Cortex of kidney (tissue), 1 donor: Measurements from ENCODE around the gene HLA-DQB1.

ENCODE experiments used
- DNase-seq: peaks from one replicate; lab custom pipeline; 2025; lab: John Stamatoyannopoulos, UW

Gene HLA-DQB1

DNA sequence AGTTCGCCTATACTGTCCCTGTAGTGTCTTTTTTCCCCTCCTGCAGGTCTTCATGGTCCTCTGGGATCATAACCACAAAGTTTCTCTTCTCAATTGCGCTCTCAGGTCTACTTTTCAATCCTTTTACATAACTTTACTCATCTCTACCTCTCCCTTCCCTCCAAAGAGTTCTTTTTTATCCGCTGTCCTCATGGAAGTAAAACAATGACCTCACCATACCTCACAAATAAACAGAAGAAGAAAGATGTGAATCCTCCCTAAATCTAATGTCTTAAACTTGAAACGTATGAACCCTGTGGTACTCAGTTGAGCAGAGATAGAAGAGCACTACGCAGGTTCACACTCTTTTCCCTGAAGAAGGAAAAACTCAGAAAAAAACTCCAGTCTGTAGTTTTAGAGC lies 41.3 kb downstream of the HLA-DQB1 start:
- DNase-seq, result no peak

DNA sequence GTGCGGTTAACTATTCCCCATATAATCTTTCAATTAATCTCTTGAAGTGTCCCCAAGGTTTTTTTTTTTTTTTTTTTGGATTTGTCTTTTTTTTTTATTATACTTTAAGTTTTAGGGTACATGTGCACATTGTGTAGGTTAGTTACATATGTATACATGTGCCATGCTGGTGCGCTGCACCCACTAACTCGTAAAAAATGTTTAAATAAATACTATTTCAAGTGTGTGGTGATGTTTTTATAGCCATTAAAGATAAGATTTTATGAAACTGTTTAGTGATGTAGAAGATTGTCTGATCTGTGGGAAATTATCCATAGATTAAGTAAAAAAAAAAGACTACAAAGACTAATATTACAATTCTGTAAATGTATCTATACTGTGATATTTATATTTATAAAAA lies 41.9 kb downstream of the HLA-DQB1 start:
- DNase-seq, result no peak

DNA sequence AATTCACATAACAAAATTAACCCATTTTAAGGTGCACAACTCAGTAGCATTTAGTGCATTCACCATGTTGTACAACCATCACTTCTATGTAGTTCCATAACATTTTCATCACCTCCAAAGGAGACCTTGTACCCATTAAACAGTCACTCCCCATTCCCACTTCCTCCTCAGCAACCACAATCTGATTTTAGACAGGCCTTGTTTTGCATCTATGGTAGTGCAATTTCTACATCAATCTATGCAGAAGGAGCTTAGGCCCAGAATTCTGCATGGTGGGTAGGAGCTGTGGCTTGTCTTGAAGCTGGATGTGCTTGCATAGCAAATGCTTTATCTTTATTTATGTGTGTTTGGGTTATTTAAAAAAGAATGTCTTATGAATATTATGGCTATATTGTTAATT lies 42.8 kb downstream of the HLA-DQB1 start:
- DNase-seq, result no peak

DNA sequence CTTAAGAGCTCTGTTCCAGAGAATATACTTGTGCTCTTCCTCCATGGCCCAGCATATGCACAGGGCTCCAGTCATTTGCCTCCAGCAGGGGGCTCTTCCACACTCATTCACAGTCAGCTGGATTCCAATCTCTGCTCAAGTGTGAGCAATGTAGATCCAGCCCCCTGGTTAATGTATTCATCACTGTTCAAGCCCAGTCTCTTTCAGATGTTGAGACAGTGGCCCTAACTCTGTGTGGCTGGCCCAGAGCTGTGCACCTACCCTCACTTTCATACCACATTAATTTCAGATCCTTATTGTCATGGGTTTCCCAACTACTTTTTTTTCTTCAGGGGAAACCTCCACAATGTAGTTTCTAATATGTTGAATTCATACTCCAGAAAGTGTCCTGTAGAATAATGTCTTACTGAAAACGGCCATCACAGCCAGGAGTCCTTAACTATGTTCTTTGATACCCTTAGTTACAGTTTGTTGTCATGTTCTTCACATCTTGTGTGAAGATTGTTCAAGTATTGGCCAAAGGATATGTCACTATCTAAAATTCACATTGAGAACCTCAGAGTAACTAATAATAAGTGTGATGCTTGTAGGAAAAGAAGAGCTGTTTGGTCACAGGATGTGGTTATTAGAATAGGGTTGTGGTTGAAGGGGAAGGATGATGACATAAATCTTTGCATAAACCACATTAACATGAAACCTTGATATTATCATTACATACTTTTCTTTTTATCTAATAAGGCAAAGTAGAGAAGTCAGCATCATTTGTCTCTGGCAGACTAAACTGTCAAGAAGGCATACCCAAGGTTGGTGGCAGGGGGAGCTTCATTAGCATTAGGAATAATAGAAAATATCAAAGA lies 43.7 kb downstream of the HLA-DQB1 start:
- no peak for DNase-seq

DNA sequence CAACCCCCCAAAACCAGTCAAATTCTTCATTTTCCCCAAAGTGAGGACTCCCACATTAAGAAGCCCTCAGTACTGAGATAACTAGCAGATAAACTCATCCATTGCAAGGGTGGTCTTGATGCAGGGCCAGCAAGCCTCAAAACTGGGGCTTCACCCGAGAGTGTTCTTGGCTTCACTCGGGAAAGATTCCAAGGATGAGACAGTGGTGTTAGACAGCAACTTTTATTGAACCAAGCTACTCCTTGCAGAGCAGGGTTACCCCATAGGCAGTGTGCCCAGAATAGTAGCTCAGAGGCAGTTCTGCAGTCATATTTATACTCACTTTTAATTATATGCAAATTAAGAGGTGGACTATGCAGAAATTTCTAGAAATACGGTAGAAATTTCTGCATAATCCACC lies 45.1 kb downstream of the HLA-DQB1 start:
- DNase-seq, result no peak

DNA sequence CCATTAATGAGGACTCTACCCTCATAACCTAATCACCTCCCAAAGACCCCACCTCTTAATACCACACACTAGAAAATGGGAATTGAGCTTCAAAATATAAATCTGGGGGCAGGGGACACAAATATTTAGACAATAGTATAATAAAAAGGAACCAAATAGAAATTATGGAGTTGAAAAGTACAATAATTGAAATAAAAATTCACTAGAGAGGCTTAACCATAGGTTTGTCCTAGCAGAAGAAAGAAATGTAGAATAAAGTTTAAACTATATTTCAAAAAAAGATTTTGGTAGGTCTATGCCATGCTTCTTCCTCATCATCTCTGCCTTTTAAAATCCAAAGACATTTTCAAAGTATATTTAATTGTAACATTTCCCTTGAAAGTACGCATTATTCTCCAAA lies 48.7 kb downstream of the HLA-DQB1 start:
- no peak for DNase-seq

DNA sequence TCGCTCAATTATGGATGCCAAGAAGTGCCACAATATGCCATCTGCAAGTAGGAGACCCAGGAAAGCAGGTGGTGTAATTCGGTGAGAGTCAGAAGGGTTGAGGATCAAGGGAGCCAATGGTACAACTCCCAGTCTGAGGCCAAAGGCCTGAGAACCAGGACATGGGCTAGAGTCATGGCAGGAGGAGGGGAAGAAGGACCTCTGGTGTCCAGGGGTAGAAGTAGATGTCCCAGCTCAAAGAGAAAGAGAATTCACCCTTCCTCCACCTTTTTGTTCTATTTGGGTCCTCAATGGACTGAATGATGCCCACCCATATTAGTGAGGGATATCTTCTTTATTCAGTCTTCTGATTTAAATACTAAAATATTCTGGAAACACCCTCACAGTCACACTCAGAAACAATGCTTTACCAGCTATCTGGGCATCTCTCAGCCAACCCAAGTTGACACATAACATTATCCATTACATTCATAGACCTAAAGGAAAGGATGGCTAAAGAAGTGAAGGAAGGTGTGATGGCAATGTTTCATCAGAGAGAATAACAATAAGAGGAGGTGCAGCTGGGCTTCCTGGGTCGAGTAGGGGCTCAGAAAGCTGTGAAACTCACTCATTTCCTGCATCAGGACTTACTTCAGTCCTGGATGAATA lies 50.4 kb downstream of the HLA-DQB1 start:
- no peak for DNase-seq

DNA sequence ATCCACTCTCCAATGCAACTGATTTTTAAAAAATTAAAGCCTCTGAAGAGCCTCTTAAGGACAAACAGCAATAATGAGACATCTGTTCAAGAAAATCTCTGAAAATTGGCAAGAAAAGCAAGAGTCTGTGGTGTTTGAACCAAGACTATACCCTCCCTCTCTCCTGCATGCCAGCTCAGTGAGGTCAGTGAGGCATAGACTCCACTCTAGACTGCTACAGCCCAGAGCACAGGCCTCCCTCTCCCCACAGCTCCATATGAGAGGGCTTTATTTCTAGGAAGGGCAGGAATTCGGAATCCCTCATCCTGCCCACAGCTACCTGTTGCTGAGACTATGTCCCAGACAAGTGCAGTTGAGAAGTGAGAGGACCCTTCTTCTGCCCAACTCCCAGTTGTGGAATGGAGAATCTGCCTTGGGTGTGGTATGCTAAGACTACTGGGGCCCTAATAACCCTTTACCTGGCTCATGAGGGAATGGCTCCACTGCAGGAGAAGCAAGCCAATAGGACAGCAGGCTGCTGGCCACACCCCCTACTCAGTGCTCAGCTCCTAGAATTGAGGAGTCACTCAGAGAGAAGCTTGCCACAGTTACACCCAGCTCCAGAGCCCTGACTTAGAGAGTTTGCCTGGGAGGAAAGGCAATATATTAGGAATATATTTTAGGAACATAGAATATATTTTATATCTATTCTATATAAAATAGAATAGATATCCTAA lies 51.9 kb downstream of the HLA-DQB1 start:
- DNase-seq, result no peak

DNA sequence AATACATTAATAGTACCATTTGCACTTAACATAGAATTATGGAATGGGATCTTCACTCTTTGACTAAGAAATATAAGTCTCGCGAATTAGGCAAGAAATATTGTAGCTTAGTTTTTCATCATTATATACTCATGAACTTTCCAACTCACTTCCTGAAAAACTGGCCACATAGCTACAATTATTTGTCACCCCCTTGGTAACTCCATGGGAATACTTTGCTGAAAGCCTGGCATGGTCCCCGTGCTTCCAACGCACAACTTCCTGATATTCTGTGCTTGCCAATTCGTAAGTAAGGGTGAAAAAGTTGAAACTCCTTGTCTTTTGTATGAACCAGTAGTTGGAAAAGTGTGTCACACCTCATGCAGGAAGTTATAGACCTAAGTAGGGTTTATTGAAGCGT lies 53.0 kb downstream of the HLA-DQB1 start:
- DNase-seq, result no peak

DNA sequence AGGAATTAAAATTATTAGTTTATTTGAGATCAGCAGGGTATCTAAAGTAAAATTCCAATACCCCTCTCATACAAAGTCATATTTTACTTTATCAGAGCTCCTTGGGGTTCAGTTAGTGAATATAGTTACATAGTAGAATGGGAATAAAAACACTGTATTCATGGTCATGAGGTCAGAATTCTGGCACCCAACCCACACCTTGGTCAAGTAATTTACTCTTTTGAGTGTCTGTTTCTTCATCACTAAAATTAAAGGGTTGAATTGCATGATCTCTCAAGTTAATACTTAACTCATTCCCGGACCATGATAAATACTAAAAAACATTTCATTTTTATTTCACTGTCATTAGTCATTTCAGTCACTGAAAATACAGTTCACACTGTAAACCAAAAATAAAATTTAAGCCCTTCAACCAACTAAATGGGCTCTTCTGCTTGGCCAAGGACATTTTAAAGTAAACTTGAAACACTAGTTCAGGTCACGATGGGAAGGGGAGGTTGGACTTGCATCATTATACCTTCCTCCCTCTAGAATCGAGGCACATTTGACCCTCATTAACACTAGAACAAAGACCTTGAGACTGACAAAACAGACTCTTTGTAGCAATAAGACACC lies 55.7 kb downstream of the HLA-DQB1 start:
- DNase-seq, result no peak

DNA sequence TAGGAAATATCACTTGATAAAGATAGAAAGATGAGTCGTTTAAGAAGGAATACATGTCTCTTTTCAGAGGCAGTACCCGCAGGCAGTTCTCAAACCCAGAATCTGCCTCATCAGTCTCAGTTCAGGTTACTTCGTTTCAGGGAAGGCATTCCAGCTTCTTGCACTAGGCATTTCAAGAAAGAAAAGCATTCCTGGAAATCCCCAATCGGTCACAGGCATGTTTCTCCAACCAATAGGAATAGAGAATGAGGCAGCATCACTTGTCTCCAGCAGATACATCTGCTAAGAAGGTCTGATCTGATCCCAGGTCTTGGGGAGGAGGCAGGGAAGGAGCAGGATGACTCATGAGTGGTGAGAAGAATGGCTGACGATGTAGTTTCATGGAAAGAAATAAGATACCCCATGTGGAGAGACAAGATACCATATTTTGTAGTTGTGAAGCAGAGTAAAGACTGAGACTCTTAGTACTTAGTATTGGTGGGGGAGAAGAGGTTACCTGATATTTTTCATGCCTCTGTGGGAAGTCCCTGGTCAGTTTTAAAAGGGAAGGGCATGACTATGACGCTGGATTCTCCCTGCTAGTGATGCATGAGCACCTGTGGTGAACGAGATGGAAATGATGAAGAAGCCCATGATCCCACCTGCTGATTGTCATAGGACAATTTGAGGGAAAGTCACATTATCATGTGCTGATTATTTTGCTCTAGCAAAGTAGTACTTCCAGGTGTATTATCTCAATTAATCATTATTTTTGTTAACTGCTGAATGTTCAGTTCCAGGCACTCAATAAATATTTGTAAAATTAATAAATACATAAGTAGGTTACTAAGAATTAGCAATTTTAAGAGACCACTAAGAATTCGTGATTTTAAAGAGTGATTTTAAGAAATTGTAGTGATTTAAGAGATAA lies 56.5 kb downstream of the HLA-DQB1 start:
- DNase-seq, result no peak
